SK-N-SH (cell line): ENCODE data around the gene ATG2A.

Experiments used
- CHD2 ChIP-seq: fragments of 150-350 bp; IDR thresholded peaks from 2 replicates; pipeline ENCODE4 v1.6.1; 2018; ENCODE audit warnings: low read length; ENCODE audit not compliant: partially characterized antibody
- EP300 ChIP-seq, 2 experiments: IDR thresholded peaks; 2 replicates each; pipeline versions ENCODE4 v1.4.0 to v1.6.1; 2012; ENCODE audit warnings: borderline replicate concordance in 1 of 2, low read depth in 1 of 2, low read length in 1 of 2
- FOSL2 ChIP-seq: IDR thresholded peaks from 2 replicates; pipeline ENCODE4 v1.4.0; 2012; ENCODE audit warnings: low read depth, mild to moderate bottlenecking, moderate library complexity, borderline replicate concordance
- GABPA ChIP-seq: IDR thresholded peaks from 2 replicates; pipeline ENCODE4 v1.4.0; 2012; ENCODE audit warnings: low read depth, mild to moderate bottlenecking
- NFIC ChIP-seq: IDR thresholded peaks from 2 replicates; pipeline ENCODE4 v1.4.0; 2012; ENCODE audit warnings: borderline replicate concordance
- NRF1 ChIP-seq: IDR thresholded peaks from 2 replicates; pipeline ENCODE4 v1.6.1; 2012; ENCODE audit warnings: low read depth, mild to moderate bottlenecking, low read length
- PBX3 ChIP-seq: IDR thresholded peaks from 2 replicates; pipeline ENCODE4; 2012
- POLR2AphosphoS5 ChIP-seq: IDR thresholded peaks from 2 replicates; pipeline ENCODE4 v1.6.1; 2012; ENCODE audit warnings: low read depth, low read length
- RAD21 ChIP-seq: IDR thresholded peaks from 2 replicates; pipeline ENCODE4 v1.6.1; 2012; ENCODE audit warnings: mild to moderate bottlenecking, low read length
- TCF12 ChIP-seq: IDR thresholded peaks from 2 replicates; pipeline ENCODE4 v1.4.0; 2012
- TEAD4 ChIP-seq: IDR thresholded peaks from 2 replicates; pipeline ENCODE4 v1.4.0; 2012; ENCODE audit warnings: mild to moderate bottlenecking, borderline replicate concordance; ENCODE audit not compliant: insufficient read depth
- TF ChIP-seq, protein P1 (sequence below): fragments of 200-600 bp; sonication (generic); IDR thresholded peaks from 2 replicates; pipeline ENCODE4 v1.6.1; 2017; ENCODE audit warnings: antibody characterized with exemption, mild to moderate bottlenecking, moderate library complexity
- TF ChIP-seq, protein P2 (sequence below): fragments of 150-350 bp; IDR thresholded peaks from 2 replicates; pipeline ENCODE4 v1.6.1; 2017; ENCODE audit warnings: antibody characterized with exemption, low read length, low read depth, borderline replicate concordance
- TF ChIP-seq, protein P3 (sequence below): IDR thresholded peaks from 2 replicates; pipeline ENCODE4 v1.4.0; 2012; ENCODE audit warnings: low read depth

GRCh38 chr11:64923944-64924909 lies 7.2 kb upstream of the ATG2A start, which contains the start of gene PPP2R5B:
- 0 out of 2 replicates have a peak, but pooled peaks have one; percentile 31 for TF ChIP-seq TCF12
- TF ChIP-seq NFIC: no peak
- TF ChIP-seq, protein P1, sequence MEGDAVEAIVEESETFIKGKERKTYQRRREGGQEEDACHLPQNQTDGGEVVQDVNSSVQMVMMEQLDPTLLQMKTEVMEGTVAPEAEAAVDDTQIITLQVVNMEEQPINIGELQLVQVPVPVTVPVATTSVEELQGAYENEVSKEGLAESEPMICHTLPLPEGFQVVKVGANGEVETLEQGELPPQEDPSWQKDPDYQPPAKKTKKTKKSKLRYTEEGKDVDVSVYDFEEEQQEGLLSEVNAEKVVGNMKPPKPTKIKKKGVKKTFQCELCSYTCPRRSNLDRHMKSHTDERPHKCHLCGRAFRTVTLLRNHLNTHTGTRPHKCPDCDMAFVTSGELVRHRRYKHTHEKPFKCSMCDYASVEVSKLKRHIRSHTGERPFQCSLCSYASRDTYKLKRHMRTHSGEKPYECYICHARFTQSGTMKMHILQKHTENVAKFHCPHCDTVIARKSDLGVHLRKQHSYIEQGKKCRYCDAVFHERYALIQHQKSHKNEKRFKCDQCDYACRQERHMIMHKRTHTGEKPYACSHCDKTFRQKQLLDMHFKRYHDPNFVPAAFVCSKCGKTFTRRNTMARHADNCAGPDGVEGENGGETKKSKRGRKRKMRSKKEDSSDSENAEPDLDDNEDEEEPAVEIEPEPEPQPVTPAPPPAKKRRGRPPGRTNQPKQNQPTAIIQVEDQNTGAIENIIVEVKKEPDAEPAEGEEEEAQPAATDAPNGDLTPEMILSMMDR: no peak
- TF ChIP-seq POLR2AphosphoS5: peak; percentile 25; the same call in 1 of the 2 replicates
- TF ChIP-seq, protein P2, sequence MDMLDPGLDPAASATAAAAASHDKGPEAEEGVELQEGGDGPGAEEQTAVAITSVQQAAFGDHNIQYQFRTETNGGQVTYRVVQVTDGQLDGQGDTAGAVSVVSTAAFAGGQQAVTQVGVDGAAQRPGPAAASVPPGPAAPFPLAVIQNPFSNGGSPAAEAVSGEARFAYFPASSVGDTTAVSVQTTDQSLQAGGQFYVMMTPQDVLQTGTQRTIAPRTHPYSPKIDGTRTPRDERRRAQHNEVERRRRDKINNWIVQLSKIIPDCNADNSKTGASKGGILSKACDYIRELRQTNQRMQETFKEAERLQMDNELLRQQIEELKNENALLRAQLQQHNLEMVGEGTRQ: no peak
- TF ChIP-seq GABPA: peak; percentile 53
- no peak for TF ChIP-seq RAD21
- peak; percentile 84 for TF ChIP-seq CHD2
- no peak for TF ChIP-seq EP300 (IDR thresholded peaks at IDR 0.05; ENCODE audit: borderline replicate concordance in 1 of 2, low read depth in 1 of 2, low read length in 1 of 2)
- peak; percentile 29; the same call in 1 of the 2 replicates for TF ChIP-seq NRF1
- TF ChIP-seq, protein P3, sequence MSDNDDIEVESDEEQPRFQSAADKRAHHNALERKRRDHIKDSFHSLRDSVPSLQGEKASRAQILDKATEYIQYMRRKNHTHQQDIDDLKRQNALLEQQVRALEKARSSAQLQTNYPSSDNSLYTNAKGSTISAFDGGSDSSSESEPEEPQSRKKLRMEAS: peak; percentile 74
- no peak for TF ChIP-seq TEAD4
- TF ChIP-seq PBX3: peak; percentile 52
- peak; percentile 93 for TF ChIP-seq FOSL2
